ENCODE measurements around the gene SIM1. TPM values are rescaled to one million over a fixed set of nuclear protein-coding genes. Genes with fewer than 3 reads are reported as not detected.
"Not testable (repeated sequence)": the region's sequence is repeated elsewhere in the genome, so short reads cannot be mapped to it uniquely, and the experiment has no call there.

SIM1 gene
- total and polyA plus RNA-seq, 9 donors = 0.37 to 5.5 (median 2.9) TPM

GRCh38 chr6:100354736-100355641, 109.7 kb downstream of the SIM1 start:
- not testable (repeated sequence) for H3K27me3 ChIP-seq (ENCODE audit: control insufficient read depth, insufficient read depth, low read length); H3K4me1 ChIP-seq (ENCODE audit: control insufficient read depth, insufficient read depth, low read length); H3K36me3 ChIP-seq (ENCODE audit: control insufficient read depth, insufficient read depth, low read length); H3K4me3 ChIP-seq (ENCODE audit: low read length); H3K27ac ChIP-seq (ENCODE audit: low read length); DNase-seq; H3K9me3 ChIP-seq (replicated peaks; ENCODE audit: control insufficient read depth, low read depth, low read length)
- whole genome bisulfite sequencing (ENCODE audit: insufficient coverage) = 89% methylated on average over 23 of the region's 35 CpGs

DNA sequence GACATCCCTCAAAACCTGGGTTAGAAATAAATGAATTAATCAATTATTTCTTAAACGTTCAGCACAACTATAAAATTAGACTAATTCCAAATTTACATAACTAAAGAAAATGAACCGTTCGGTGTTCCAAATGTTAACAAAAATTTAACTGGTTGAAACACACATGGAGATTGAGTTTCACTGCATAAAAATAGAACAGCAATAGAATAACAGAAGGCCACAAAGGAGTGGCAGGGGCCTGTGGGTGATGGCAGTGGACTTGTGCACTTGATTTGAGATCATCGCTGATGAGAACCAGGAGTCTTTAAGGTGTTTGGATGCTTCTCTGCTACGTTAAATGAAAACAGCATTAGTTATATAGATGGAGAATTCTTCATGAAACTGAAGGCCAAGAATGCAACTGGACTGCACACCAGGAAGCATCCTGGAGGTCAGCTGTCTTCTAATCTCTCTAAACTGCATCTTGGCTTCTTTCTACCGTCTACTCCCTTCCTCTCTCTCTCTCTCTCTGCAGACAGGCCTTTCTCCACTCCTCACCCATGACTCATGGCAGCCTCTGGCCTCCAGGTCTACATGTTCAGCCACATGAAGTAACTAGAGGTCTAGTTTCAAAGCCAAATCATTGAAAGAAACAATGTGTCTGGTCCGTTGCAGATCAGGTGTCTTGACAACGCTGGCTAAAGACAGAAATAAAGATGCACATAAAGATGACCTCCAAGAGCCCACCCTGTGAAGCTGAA, 111.3 kb downstream of the SIM1 start:
- Histone ChIP-seq H3K36me3 (ENCODE audit: control insufficient read depth, insufficient read depth, low read length) (no peaks in the 10 kb centered on the region), H3K4me3 (ENCODE audit: low read length) (no peak overlapping the region), H3K27me3 (ENCODE audit: control insufficient read depth, insufficient read depth, low read length) (no peaks in the 10 kb centered on the region), H3K27ac (ENCODE audit: low read length) (no peak overlapping the region), H3K9me3 (replicated peaks; ENCODE audit: control insufficient read depth, low read depth, low read length) (no peaks in the 10 kb centered on the region), H3K4me1 (ENCODE audit: control insufficient read depth, insufficient read depth, low read length) (peaks cover 3% of the 10 kb centered on the region)
- 63% methylated on average over 5 of the region's 8 CpGs for WGBS (ENCODE audit: insufficient coverage)
- DNase-seq = no peak

GRCh38 chr6:100350139-100350538, 114.6 kb downstream of the SIM1 start:
- Histone ChIP-seq H3K27ac (ENCODE audit: low read length) (no peak overlapping the region), H3K27me3 (ENCODE audit: control insufficient read depth, insufficient read depth, low read length) (no peaks in the 10 kb centered on the region), H3K9me3 (replicated peaks; ENCODE audit: control insufficient read depth, low read depth, low read length) (no peaks in the 10 kb centered on the region), H3K36me3 (ENCODE audit: control insufficient read depth, insufficient read depth, low read length) (no peaks in the 10 kb centered on the region), H3K4me1 (ENCODE audit: control insufficient read depth, insufficient read depth, low read length) (peaks cover 3% of the 10 kb centered on the region), H3K4me3 (ENCODE audit: low read length) (no peak overlapping the region)
- DNase-seq = no peak

DNA sequence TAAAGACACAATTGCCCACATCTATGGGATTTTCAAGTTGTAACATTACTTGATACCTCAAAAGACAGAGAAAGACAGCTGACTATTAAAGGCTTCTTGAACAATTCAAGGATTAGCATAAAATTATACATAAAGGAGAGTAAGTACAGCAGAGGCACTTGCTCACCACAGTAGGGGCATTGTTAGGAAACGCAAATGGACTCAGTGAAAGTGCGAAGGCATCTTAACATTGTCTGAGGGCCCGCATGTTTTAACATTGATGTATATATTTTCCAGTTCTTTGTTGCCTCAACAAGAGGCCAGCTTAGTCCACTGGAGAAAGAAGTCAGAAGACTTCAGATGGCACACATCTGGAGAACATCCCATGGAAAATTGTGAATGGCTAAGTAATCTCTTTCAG, 115.4 kb downstream of the SIM1 start:
- Histone ChIP-seq H3K36me3 (ENCODE audit: control insufficient read depth, insufficient read depth, low read length) (no peaks in the 10 kb centered on the region), H3K27me3 (ENCODE audit: control insufficient read depth, insufficient read depth, low read length) (no peaks in the 10 kb centered on the region), H3K4me1 (ENCODE audit: control insufficient read depth, insufficient read depth, low read length) (peaks cover 3% of the 10 kb centered on the region), H3K27ac (ENCODE audit: low read length) (no peak overlapping the region), H3K9me3 (replicated peaks; ENCODE audit: control insufficient read depth, low read depth, low read length) (no peaks in the 10 kb centered on the region), H3K4me3 (ENCODE audit: low read length) (no peak overlapping the region)
- 67% methylated on average over 3 of the region's 3 CpGs for whole genome bisulfite sequencing (ENCODE audit: insufficient coverage)
- no peak for DNase-seq

DNA sequence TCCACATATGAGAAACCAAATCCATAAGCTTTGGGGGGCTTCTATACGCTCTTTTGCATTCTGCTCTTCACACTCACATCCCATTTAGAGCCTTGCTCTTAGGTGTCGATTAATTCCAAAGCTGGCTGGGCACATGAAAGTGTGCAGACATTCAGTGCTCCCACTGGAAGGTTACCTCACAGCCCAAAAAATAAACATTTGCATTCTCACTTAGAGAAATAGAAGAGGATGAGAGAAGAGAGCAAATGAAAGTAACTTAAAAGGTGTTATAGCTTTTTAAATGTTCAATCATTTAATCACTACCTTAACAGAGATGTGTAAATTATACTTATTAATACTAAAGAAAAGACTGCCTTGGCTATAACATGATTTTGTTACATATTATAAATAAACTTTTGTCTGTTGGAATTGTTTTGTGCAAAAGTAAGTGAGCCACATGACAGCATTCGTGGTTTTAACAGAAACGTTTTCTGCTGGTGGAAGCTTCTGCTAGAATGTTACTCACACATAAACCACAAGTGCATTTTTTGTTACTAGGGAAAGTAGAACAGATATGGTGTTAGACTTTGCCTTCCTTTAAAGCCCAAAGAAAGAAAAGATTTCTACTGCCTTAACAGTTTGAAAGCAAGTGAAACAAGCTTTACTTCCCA, 116.7 kb downstream of the SIM1 start:
- Histone ChIP-seq H3K4me1 (ENCODE audit: control insufficient read depth, insufficient read depth, low read length) (no peaks in the 10 kb centered on the region), H3K9me3 (replicated peaks; ENCODE audit: control insufficient read depth, low read depth, low read length) (no peaks in the 10 kb centered on the region), H3K27ac (ENCODE audit: low read length) (no peak overlapping the region), H3K36me3 (ENCODE audit: control insufficient read depth, insufficient read depth, low read length) (no peaks in the 10 kb centered on the region), H3K4me3 (ENCODE audit: low read length) (no peak overlapping the region), H3K27me3 (ENCODE audit: control insufficient read depth, insufficient read depth, low read length) (no peaks in the 10 kb centered on the region)
- DNase-seq = no peak
- no CpG with 5 or more reads among the region's 4 CpGs for WGBS (ENCODE audit: insufficient coverage)

- Histone ChIP-seq H3K4me3 (ENCODE audit: low read length) (no peak overlapping the region), H3K27me3 (ENCODE audit: control insufficient read depth, insufficient read depth, low read length) (no peaks in the 10 kb centered on the region), H3K9me3 (replicated peaks; ENCODE audit: control insufficient read depth, low read depth, low read length) (no peaks in the 10 kb centered on the region), H3K4me1 (ENCODE audit: control insufficient read depth, insufficient read depth, low read length) (no peaks in the 10 kb centered on the region), H3K36me3 (ENCODE audit: control insufficient read depth, insufficient read depth, low read length) (no peaks in the 10 kb centered on the region), H3K27ac (ENCODE audit: low read length) (no peak overlapping the region)
- DNase-seq = no peak
- WGBS (ENCODE audit: insufficient coverage) = no CpG with 5 or more reads among the region's 2 CpGs
These were observed 117.9 kb downstream of the SIM1 start for GRCh38 chr6:100346828-100347227.

- no peak for DNase-seq
- 60% methylated on average over 1 of the region's 2 CpGs for WGBS (ENCODE audit: insufficient coverage)
These were observed 118.5 kb downstream of the SIM1 start for GRCh38 chr6:100346203-100346602.

GRCh38 chr6:100344761-100345160, 120.0 kb downstream of the SIM1 start:
- no peak for DNase-seq
- Histone ChIP-seq H3K4me3 (ENCODE audit: low read length) (no peak overlapping the region), H3K9me3 (replicated peaks; ENCODE audit: control insufficient read depth, low read depth, low read length) (no peaks in the 10 kb centered on the region), H3K27ac (ENCODE audit: low read length) (no peak overlapping the region), H3K4me1 (ENCODE audit: control insufficient read depth, insufficient read depth, low read length) (no peaks in the 10 kb centered on the region), H3K27me3 (ENCODE audit: control insufficient read depth, insufficient read depth, low read length) (no peaks in the 10 kb centered on the region), H3K36me3 (ENCODE audit: control insufficient read depth, insufficient read depth, low read length) (no peaks in the 10 kb centered on the region)
- WGBS (ENCODE audit: insufficient coverage) = 84% methylated on average over 2 of the region's 4 CpGs

More at GRCh38 chr6:100346203-100346602, 118.5 kb downstream of the SIM1 start:
- no peak overlapping the region for H3K4me3 ChIP-seq (ENCODE audit: low read length)
- H3K9me3 ChIP-seq (replicated peaks; ENCODE audit: control insufficient read depth, low read depth, low read length) = no peaks in the 10 kb centered on the region
- H3K27ac ChIP-seq (ENCODE audit: low read length) = no peak overlapping the region
- H3K36me3 ChIP-seq (ENCODE audit: control insufficient read depth, insufficient read depth, low read length) = no peaks in the 10 kb centered on the region
- H3K27me3 ChIP-seq (ENCODE audit: control insufficient read depth, insufficient read depth, low read length) = no peaks in the 10 kb centered on the region
- H3K4me1 ChIP-seq (ENCODE audit: control insufficient read depth, insufficient read depth, low read length) = no peaks in the 10 kb centered on the region

DNA sequence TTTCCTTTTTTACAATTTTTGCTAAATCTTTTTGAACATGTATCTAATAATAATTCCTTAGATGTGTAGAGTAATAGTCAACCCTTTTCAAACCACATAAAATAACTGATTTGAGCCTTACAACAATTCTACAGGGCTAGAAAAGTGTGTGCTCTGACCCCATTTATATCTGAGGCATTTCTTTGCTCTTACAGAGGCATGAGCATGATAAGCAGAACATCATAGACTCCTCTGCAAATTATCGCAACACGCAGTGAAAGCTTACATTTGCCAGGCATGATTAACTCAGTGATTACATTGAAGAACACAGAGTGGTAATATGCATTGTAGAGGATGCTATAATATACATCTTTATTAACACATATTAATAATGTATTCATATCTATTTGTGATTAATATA, 120.4 kb downstream of the SIM1 start:
- no peak for DNase-seq
- Histone ChIP-seq H3K36me3 (ENCODE audit: control insufficient read depth, insufficient read depth, low read length) (no peaks in the 10 kb centered on the region), H3K9me3 (replicated peaks; ENCODE audit: control insufficient read depth, low read depth, low read length) (no peaks in the 10 kb centered on the region), H3K27ac (ENCODE audit: low read length) (no peak overlapping the region), H3K4me1 (ENCODE audit: control insufficient read depth, insufficient read depth, low read length) (no peaks in the 10 kb centered on the region), H3K27me3 (ENCODE audit: control insufficient read depth, insufficient read depth, low read length) (no peaks in the 10 kb centered on the region), H3K4me3 (ENCODE audit: low read length) (no peak overlapping the region)
- WGBS (ENCODE audit: insufficient coverage) = no CpG with 5 or more reads among the region's 2 CpGs

Data from muscle of leg (tissue), 11 donors.